Right lobe of liver (tissue), 6 donors: ENCODE measurements around the gene PITPNC1. TPM values are rescaled to one million over a fixed set of nuclear protein-coding genes. Genes with fewer than 3 reads are reported as not detected.
A peak's percentile ranks its signal among the peaks of the same experiment; 100 is the strongest.

Source experiments
- ATAC-seq, 4 donors: fragments of 200-7000 bp; cut with Tn5 transposase; one replicate each; pipeline ENCODE4 v1.9.1; 2020; ENCODE audit warnings: mild to moderate bottlenecking in 4 of 4, moderate library complexity in 4 of 4
- DNase-seq, 3 donors: peaks; one replicate each; pipeline ENCODE4 v3.0.0-alpha.2; 2020
- H3K27ac ChIP-seq, 3 donors: fragments of 200-600 bp; one replicate each; pipeline ENCODE4 v1.8.0; 2022
- H3K27me3 ChIP-seq, 2 donors: fragments of 200-600 bp; one replicate each; pipeline ENCODE4 v1.8.0; 2022
- H3K36me3 ChIP-seq, 4 donors: fragments of 200-600 bp; sonication (generic) in 1 of 4; one replicate each; pipeline versions ENCODE4 v1.5.1 to v1.8.0; 2017 to 2022; ENCODE audit warnings: control low read depth in 1 of 4
- H3K4me1 ChIP-seq, 4 donors: fragments of 200-600 bp; sonication (generic) in 1 of 4; one replicate each; pipeline versions ENCODE4 v1.5.1 to v1.8.0; 2017 to 2022; ENCODE audit warnings: control low read depth in 1 of 4
- H3K4me3 ChIP-seq, 3 donors: fragments of 200-600 bp; one replicate each; pipeline ENCODE4 v1.8.0; 2022
- H3K9me3 ChIP-seq, 4 donors: fragments of 200-600 bp; sonication (generic) in 1 of 4; one replicate each; pipeline versions ENCODE4 v1.5.1 to v1.8.0; 2017 to 2022; ENCODE audit warnings: control low read depth in 1 of 4
- POLR2A ChIP-seq: fragments of 450-650 bp; IDR thresholded peaks from one replicate; pipeline ENCODE4 v1.6.1; 2017; ENCODE audit warnings: antibody characterized with exemption, mild to moderate bottlenecking
- WGBS: methylation state at CpG from one replicate; pipeline ENCODE4 v1.1.6; 2018; ENCODE audit warnings: low coverage, low lambda C conversion rate; ENCODE audit not compliant: insufficient coverage; ENCODE audit errors: missing lambda C conversion rate; 5-methylcytosine and 5-hydroxymethylcytosine counted together
- intact Hi-C, 2 donors: fragments of 100-400 bp; cut with DNase I; formaldehyde crosslinking; loops; one replicate each; pipeline versions ENCODE4 v1.11.2 to v1.14.1; 2022
- total RNA-seq, 6 experiments: library from RNA; depleted of rRNA in 2 of 6; stranded (reverse); fragments of >200 nt in 2 of 6; fragmentation: NEBNext Ultra II Directional in 3 of 6; extraction: Animal tissue kit (Norgen Biotek cat#: 25700) in 3 of 6; gene quantifications; one replicate each; pipeline versions ENCODE4 v1.1.0 to v1.2.4, GENCODE V29; 2016 to 2023
- TF ChIP-seq, protein P1 (sequence below), 4 donors: fragments of 200-600 bp in 3 of 4; fragments of 450-650 bp in 1 of 4; IDR thresholded peaks; one replicate each; pipeline versions ENCODE4 v1.5.1 to v1.8.0; 2016 to 2022; ENCODE audit warnings: antibody characterized with exemption in 4 of 4, mild to moderate bottlenecking in 2 of 4
- donor health status: DM: no; HTN: yes; CAD: no.
- donor health status: DM: no; HTN: no; CAD: no.
- donor health status: DM: no; HTN: no; CAD: no.
- donor health status: DM: no; HTN: yes; CAD: no.
- donor health status: DM: no; HTN: yes; CAD: no.

The PITPNC1 gene
- total RNA-seq, 6 experiments from 2014 or later = 4.7 to 13.0 (median 7.4) TPM

DNA sequence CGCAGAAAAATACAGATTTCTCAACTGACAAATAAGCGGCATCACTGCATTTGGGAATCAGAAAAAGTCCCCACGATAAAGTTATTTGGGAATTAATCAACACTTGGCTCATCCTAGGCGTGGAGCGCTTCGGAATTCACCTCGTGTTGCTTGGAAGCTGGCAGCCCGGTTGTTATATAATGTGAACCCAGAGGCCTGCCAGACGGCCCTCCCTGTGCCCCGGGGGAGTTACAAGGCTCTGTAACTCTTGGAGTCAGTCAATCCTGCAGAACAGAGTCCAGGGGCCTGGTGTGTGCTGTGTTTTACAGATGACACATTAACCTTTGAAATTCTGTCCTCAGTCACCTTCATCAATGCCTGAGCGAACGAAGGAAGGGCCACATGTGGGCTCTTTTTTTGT, 111.1 kb downstream of the PITPNC1 start:
- WGBS = 22% methylated on average over 10 of the region's 12 CpGs

DNA sequence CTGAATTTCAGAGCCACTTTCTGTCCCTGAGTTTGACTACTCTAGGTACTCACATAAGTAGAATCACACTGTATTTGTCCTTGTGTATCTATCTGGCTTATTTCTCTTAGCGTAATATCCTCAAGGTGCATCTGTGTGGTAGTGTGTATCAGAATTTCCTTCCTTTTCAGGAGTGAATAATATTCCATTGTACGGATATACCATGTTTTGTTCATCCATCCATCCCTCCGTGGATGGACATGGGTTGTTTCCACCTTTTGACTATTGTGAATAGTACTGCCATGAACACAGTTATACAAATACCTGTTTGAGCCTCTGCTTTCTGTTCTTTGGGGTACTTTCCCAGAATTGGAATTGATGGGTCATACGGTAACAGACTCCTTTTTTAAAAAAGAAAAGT, 111.7 kb downstream of the PITPNC1 start:
- Histone ChIP-seq H3K4me1 (peaks cover 0 to 10% (median 0%) of the 10 kb centered on the region in 4 donors), H3K27me3 (no peaks in the 10 kb centered on the region), H3K9me3 (no peaks in the 10 kb centered on the region), H3K36me3 (no peaks in the 10 kb centered on the region), H3K4me3 (no peak overlapping the region), H3K27ac (no peak overlapping the region)
- ATAC-seq (no peak), DNase-seq (no peak)
- TF ChIP-seq, protein P1, sequence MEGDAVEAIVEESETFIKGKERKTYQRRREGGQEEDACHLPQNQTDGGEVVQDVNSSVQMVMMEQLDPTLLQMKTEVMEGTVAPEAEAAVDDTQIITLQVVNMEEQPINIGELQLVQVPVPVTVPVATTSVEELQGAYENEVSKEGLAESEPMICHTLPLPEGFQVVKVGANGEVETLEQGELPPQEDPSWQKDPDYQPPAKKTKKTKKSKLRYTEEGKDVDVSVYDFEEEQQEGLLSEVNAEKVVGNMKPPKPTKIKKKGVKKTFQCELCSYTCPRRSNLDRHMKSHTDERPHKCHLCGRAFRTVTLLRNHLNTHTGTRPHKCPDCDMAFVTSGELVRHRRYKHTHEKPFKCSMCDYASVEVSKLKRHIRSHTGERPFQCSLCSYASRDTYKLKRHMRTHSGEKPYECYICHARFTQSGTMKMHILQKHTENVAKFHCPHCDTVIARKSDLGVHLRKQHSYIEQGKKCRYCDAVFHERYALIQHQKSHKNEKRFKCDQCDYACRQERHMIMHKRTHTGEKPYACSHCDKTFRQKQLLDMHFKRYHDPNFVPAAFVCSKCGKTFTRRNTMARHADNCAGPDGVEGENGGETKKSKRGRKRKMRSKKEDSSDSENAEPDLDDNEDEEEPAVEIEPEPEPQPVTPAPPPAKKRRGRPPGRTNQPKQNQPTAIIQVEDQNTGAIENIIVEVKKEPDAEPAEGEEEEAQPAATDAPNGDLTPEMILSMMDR (IDR thresholded peaks at IDR 0.05) = no peak
- no peak for TF ChIP-seq POLR2A
- intact Hi-C loops = no loop called here
- WGBS = 94% methylated on average over 3 of the region's 4 CpGs

More for the DNA sequence above, 111.1 kb downstream of the PITPNC1 start:
- no peak overlapping the region for H3K27ac ChIP-seq
- TF ChIP-seq POLR2A = no peak
- TF ChIP-seq, protein P1 (IDR thresholded peaks at IDR 0.05) = no peak
- intact Hi-C loops = no loop called here
- no peak overlapping the region for H3K4me3 ChIP-seq
- no peaks in the 10 kb centered on the region for H3K36me3 ChIP-seq
- H3K9me3 ChIP-seq = no peaks in the 10 kb centered on the region
- peak; percentile 57 to 87 (median 82) for DNase-seq
- ATAC-seq = peak; percentile 73 to 93 (median 82)
- H3K4me1 ChIP-seq = peaks cover 0 to 10% (median 0%) of the 10 kb centered on the region in 4 donors
- no peaks in the 10 kb centered on the region for H3K27me3 ChIP-seq

DNA sequence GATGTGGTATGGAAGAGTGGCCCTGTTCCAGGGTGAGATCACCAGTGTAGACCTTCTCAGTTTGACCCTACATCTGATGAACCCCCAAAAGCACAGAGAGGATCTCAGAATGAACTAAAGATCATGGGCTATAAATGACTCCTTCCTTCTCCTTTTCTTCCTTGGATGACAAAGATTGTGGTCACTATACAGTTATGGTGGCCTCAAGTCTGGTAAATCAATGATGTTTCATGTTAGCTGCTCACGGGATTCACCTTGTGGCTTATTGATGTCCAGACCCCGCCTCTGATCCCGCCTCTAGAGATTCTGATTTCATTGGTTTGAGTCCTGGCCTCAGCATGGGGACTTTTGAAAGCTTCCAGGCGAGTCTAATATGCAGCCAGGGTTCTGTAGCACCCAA, 112.2 kb downstream of the PITPNC1 start:
- no peaks in the 10 kb centered on the region for H3K9me3 ChIP-seq
- ATAC-seq (no peak), DNase-seq (no peak)
- H3K27ac ChIP-seq = no peak overlapping the region
- no peaks in the 10 kb centered on the region for H3K36me3 ChIP-seq
- H3K27me3 ChIP-seq = no peaks in the 10 kb centered on the region
- no peak for TF ChIP-seq POLR2A
- TF ChIP-seq, protein P1 (IDR thresholded peaks at IDR 0.05) = no peak
- peaks cover 0 to 10% (median 0%) of the 10 kb centered on the region in 4 donors for H3K4me1 ChIP-seq
- H3K4me3 ChIP-seq = no peak overlapping the region
- intact Hi-C loops = no loop called here
- WGBS = 83% methylated on average over 1 of the region's 4 CpGs

DNA sequence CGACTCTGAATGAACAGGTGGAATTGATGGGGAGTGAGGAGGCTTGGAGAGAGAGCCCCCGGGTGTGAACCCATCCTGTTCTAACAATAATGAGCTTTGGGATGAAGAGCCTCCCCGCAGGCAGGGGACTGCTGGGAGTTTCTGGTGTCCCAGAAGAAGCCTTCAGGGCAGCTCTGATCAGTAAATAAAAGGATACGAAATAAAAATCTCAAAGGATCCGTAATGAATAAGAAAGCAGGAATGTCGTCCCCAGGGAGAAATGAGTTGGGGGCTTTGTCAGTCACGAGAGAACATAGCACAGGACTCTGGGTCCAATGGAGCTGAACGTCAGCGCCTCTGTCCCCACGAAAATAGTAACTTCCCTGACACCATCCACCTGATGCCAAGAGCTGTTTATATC, 113.4 kb downstream of the PITPNC1 start:
- ATAC-seq = no peak
- no peak overlapping the region for H3K4me3 ChIP-seq
- TF ChIP-seq, protein P1 (IDR thresholded peaks at IDR 0.05) = no peak
- no peak for TF ChIP-seq POLR2A
- peaks cover 0 to 10% (median 0%) of the 10 kb centered on the region in 4 donors for H3K4me1 ChIP-seq
- no peaks in the 10 kb centered on the region for H3K36me3 ChIP-seq
- DNase-seq = no peak
- 65% methylated on average over 8 of the region's 10 CpGs for WGBS
- intact Hi-C loops = no loop called here
- H3K27ac ChIP-seq = no peak overlapping the region
- no peaks in the 10 kb centered on the region for H3K9me3 ChIP-seq
- no peaks in the 10 kb centered on the region for H3K27me3 ChIP-seq
